ENCODE data around the gene HLA-DPA1.

- TF ChIP-seq, protein P1, sequence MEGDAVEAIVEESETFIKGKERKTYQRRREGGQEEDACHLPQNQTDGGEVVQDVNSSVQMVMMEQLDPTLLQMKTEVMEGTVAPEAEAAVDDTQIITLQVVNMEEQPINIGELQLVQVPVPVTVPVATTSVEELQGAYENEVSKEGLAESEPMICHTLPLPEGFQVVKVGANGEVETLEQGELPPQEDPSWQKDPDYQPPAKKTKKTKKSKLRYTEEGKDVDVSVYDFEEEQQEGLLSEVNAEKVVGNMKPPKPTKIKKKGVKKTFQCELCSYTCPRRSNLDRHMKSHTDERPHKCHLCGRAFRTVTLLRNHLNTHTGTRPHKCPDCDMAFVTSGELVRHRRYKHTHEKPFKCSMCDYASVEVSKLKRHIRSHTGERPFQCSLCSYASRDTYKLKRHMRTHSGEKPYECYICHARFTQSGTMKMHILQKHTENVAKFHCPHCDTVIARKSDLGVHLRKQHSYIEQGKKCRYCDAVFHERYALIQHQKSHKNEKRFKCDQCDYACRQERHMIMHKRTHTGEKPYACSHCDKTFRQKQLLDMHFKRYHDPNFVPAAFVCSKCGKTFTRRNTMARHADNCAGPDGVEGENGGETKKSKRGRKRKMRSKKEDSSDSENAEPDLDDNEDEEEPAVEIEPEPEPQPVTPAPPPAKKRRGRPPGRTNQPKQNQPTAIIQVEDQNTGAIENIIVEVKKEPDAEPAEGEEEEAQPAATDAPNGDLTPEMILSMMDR (conservative IDR thresholded peaks at IDR 0.05; ENCODE audit: low read length): no peak
- TF ChIP-seq EZH2phosphoT487 (IDR thresholded peaks at IDR 0.05; ENCODE audit: borderline replicate concordance): no peak
Observed at GRCh38 chr6:33050014-33050810, 23.2 kb downstream of the HLA-DPA1 start.
